CD14-positive monocyte (primary cell): Measurements from ENCODE around the gene LRBA. TPM values are rescaled to one million over a fixed set of nuclear protein-coding genes. Genes with fewer than 3 reads are reported as not detected.
"Not testable (repeated sequence)": the region's sequence is repeated elsewhere in the genome, so short reads cannot be mapped to it uniquely, and the experiment has no call there.

Experiments used
- DNase-seq, 3 donors: peaks; one replicate each; pipeline ENCODE4 v3.0.0-alpha.2; 2011 to 2022
- H2AFZ ChIP-seq: 2 replicates; pipeline ENCODE4 v1.6.0; 2012; ENCODE audit warnings: mild to moderate bottlenecking, low read depth, low read length, inconsistent platforms; ENCODE audit not compliant: insufficient read depth, poor library complexity, severe bottlenecking
- H3K27ac ChIP-seq, 2 donors: 1 replicate in 1 of 2; 2 replicates in 1 of 2; pipeline ENCODE4 v1.5.1; 2012 to 2013; ENCODE audit warnings: low read length in 2 of 2, control low read depth in 1 of 2, inconsistent platforms in 1 of 2, low read depth in 1 of 2, mild to moderate bottlenecking in 1 of 2
- H3K27me3 ChIP-seq, 2 donors: one replicate each; pipeline versions ENCODE4 v1.6.0 to v1.6.1; 2011 to 2013; ENCODE audit warnings: low read length in 2 of 2; ENCODE audit not compliant: control insufficient read depth in 2 of 2, insufficient read depth in 2 of 2
- H3K36me3 ChIP-seq, 2 donors: replicated peaks in 1 of 2; 1 replicate in 1 of 2; 2 replicates in 1 of 2; pipeline versions ENCODE4 v1.5.1 to v1.6.1; 2012 to 2013; ENCODE audit warnings: low read length in 2 of 2, control low read depth in 1 of 2, inconsistent platforms in 1 of 2, mild to moderate bottlenecking in 1 of 2; ENCODE audit not compliant: insufficient read depth in 2 of 2, control insufficient read depth in 1 of 2
- H3K4me1 ChIP-seq, 2 donors: 1 replicate in 1 of 2; 2 replicates in 1 of 2; pipeline versions ENCODE4 v1.5.1 to v1.6.1; 2012 to 2013; ENCODE audit warnings: low read length in 2 of 2, control low read depth in 1 of 2, inconsistent platforms in 1 of 2, mild to moderate bottlenecking in 1 of 2, moderate library complexity in 1 of 2; ENCODE audit not compliant: insufficient read depth in 2 of 2, control insufficient read depth in 1 of 2
- H3K4me2 ChIP-seq: replicated peaks from 2 replicates; pipeline ENCODE3; 2012; ENCODE audit warnings: low read length, moderate library complexity, mild to moderate bottlenecking; ENCODE audit not compliant: poor library complexity, severe bottlenecking; ENCODE audit errors: extremely low read depth
- H3K4me3 ChIP-seq, 3 experiments: fragments of 200-600 bp in 1 of 3; sonication (generic) in 1 of 3; replicated peaks in 1 of 3; 1 replicate in 2 of 3; 2 replicates in 1 of 3; pipeline ENCODE4 v1.5.1; 2011 to 2013; ENCODE audit warnings: low read length in 3 of 3, mild to moderate bottlenecking in 3 of 3, control low read depth in 2 of 3, low read depth in 2 of 3, inconsistent platforms in 1 of 3, moderate library complexity in 1 of 3
- H3K79me2 ChIP-seq: 2 replicates; pipeline ENCODE4 v1.6.0; 2012; ENCODE audit warnings: mild to moderate bottlenecking, control low read depth, inconsistent platforms, low read length, moderate library complexity; ENCODE audit not compliant: insufficient read depth
- H3K9ac ChIP-seq: 2 replicates; pipeline ENCODE4 v1.6.0; 2017; ENCODE audit warnings: low read length, mild to moderate bottlenecking; ENCODE audit not compliant: insufficient read depth, poor library complexity, severe bottlenecking
- H3K9me3 ChIP-seq, 2 donors: replicated peaks in 1 of 2; 1 replicate in 1 of 2; 2 replicates in 1 of 2; pipeline versions ENCODE4 v1.5.1 to v1.6.1; 2012 to 2013; ENCODE audit warnings: low read length in 2 of 2, control low read depth in 1 of 2; ENCODE audit not compliant: control insufficient read depth in 1 of 2, insufficient read depth in 1 of 2
- H4K20me1 ChIP-seq: 2 replicates; pipeline ENCODE4 v1.6.0; 2012; ENCODE audit warnings: mild to moderate bottlenecking, low read length, control low read depth, moderate library complexity; ENCODE audit not compliant: insufficient read depth
- H3K27ac Mint-ChIP-seq, 7 donors: one replicate each; pipeline ENCODE4 v1.8.0; 2020; ENCODE audit warnings: mild to moderate bottlenecking in 7 of 7, mixed read lengths in 7 of 7, moderate library complexity in 6 of 7, inconsistent platforms in 2 of 7
- H3K27me3 Mint-ChIP-seq, 3 donors: one replicate each; pipeline ENCODE4 v1.8.0; 2021 to 2022; ENCODE audit warnings: low read depth in 3 of 3, mild to moderate bottlenecking in 3 of 3, mixed read lengths in 3 of 3, moderate library complexity in 3 of 3, inconsistent platforms in 1 of 3
- H3K36me3 Mint-ChIP-seq, 2 donors: one replicate each; pipeline ENCODE4 v1.8.0; 2020; ENCODE audit warnings: mixed read lengths in 2 of 2, inconsistent platforms in 1 of 2, mild to moderate bottlenecking in 1 of 2
- H3K4me1 Mint-ChIP-seq: one replicate; pipeline ENCODE4 v1.8.0; 2020; ENCODE audit warnings: mild to moderate bottlenecking, mixed read lengths
- H3K4me3 Mint-ChIP-seq, 2 donors: one replicate each; pipeline ENCODE4 v1.8.0; 2020; ENCODE audit warnings: mild to moderate bottlenecking in 2 of 2, mixed read lengths in 2 of 2, moderate library complexity in 1 of 2
- H3K9me3 Mint-ChIP-seq, 7 donors: one replicate each; pipeline ENCODE4 v1.8.0; 2020 to 2022; ENCODE audit warnings: mixed read lengths in 7 of 7, mild to moderate bottlenecking in 6 of 7, moderate library complexity in 6 of 7, inconsistent platforms in 2 of 7
- CTCF ChIP-seq: fragments of 200-600 bp; IDR thresholded peaks from one replicate; pipeline ENCODE4 v1.8.0; 2022; ENCODE audit warnings: antibody characterized with exemption, mild to moderate bottlenecking
- WGBS: methylation state at CpG from one replicate; pipeline ENCODE4 v1.1.5; 2013; ENCODE audit warnings: missing lambda C conversion rate; ENCODE audit not compliant: insufficient coverage; 5-methylcytosine and 5-hydroxymethylcytosine counted together
- intact Hi-C, 2 donors: fragments of 100-400 bp; cut with micrococcal nuclease; formaldehyde crosslinking; loops; one replicate each; pipeline versions ENCODE4 v1.15.0 to v1.15.1; 2023
- polyA plus RNA-seq, 3 donors: library from polyadenylated mRNA; depleted of rRNA in 1 of 3; unstranded in 2 of 3; stranded (reverse) in 1 of 3; fragments of 300-500 nt in 2 of 3; fragments of >200 nt in 1 of 3; fragmentation: Illumina TruSeq in 2 of 3; gene quantifications; 1 replicate in 2 of 3; 2 replicates in 1 of 3; pipeline ENCODE4 v1.2.3, GENCODE V29; 2012 to 2021

Gene LRBA
- polyA plus RNA-seq, 3 donors, result 1.5 to 5.5 (median 4.4) TPM

DNA sequence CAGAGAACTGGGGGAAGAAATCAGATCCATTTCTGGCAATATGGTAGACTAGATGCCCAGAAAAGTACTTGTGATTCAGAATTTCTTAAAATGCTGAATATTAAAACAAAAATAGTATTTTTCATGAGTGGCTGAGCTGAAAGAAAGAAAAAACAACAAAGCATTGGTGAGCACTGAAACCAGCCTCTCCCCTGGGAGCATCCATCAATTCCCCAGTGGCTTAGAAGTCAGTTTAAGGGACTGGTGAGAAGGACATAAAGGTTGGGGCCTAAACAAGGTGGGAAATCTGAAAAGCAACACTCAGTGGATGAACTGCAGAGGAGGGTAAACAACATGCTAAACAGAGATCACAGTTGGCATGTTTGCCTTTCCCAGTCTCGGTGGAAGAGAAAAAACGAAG is 20.4 kb downstream of the LRBA start:
- peaks cover 1 to 6% of the 10 kb centered on the region in 2 donors for H3K36me3 Mint-ChIP-seq
- TF ChIP-seq CTCF, result no peak
- Histone ChIP-seq H3K9ac (no peak overlapping the region), H3K4me2 (no peak overlapping the region), H2AFZ (no peak overlapping the region), H3K9me3 (peaks cover 0 to 10% of the 10 kb centered on the region in 2 donors), H3K4me3 (no peak overlapping the region), H3K27ac (no peak overlapping the region), H3K79me2 (peaks cover 9% of the 10 kb centered on the region), H3K36me3 (no peaks in the 10 kb centered on the region), H4K20me1 (no peaks in the 10 kb centered on the region), H3K4me1 (peaks cover 7 to 9% of the 10 kb centered on the region in 2 donors), H3K27me3 (no peaks in the 10 kb centered on the region)
- peaks cover 2 to 13% (median 5%) of the 10 kb centered on the region in 7 donors for H3K9me3 Mint-ChIP-seq
- intact Hi-C loops, result no loop called here
- no peak overlapping the region for H3K27ac Mint-ChIP-seq
- 100% methylated on average over 1 of the region's 2 CpGs for WGBS
- H3K27me3 Mint-ChIP-seq, result peaks cover 0 to 1% (median 0%) of the 10 kb centered on the region in 3 donors
- no peak overlapping the region for H3K4me3 Mint-ChIP-seq
- H3K4me1 Mint-ChIP-seq, result peaks cover 11% of the 10 kb centered on the region
- no peak for DNase-seq

- H3K27ac ChIP-seq, H3K9ac ChIP-seq, H3K4me3 ChIP-seq, H3K27ac Mint-ChIP-seq, H3K4me2 ChIP-seq, H3K27me3 Mint-ChIP-seq, intact Hi-C loops, H3K4me1 ChIP-seq, H3K4me1 Mint-ChIP-seq, H3K4me3 Mint-ChIP-seq, H4K20me1 ChIP-seq, H3K36me3 Mint-ChIP-seq, DNase-seq, H3K79me2 ChIP-seq, H3K9me3 ChIP-seq, H3K36me3 ChIP-seq, H2AFZ ChIP-seq, H3K27me3 ChIP-seq: not testable (repeated sequence)
- WGBS, result no CpG with 5 or more reads among the region's 3 CpGs
- peaks cover 2 to 13% (median 5%) of the 10 kb centered on the region in 7 donors for H3K9me3 Mint-ChIP-seq
These were observed 21.5 kb downstream of the LRBA start for GRCh38 chr4:150993577-150993976.
